CD4-positive, CD25-positive, alpha-beta regulatory T cell (primary cell): ENCODE results near the gene SNRNP35. TPM values are rescaled to one million over a fixed set of nuclear protein-coding genes. Genes with fewer than 3 reads are reported as not detected.

Source experiments
- polyA plus RNA-seq, 4 donors: library from polyadenylated mRNA; unstranded; fragments of 300-500 nt; fragmentation: Illumina TruSeq; gene quantifications; one replicate each; pipeline ENCODE4 v1.2.3, GENCODE V29; 2021
- total RNA-seq: library from RNA; stranded (reverse); gene quantifications from one replicate; pipeline ENCODE4 v1.2.3, GENCODE V29; 2022

The SNRNP35 gene
- total and polyA plus RNA-seq, 5 donors from 2014 or later: 43.5 to 54.4 (median 47.6) TPM

Other genes starting within 250 kb of the SNRNP35 start
- 83.5 TPM for gene MPHOSPH9, start 225.0 kb upstream of the SNRNP35 start, total RNA-seq
- 10 to 100 TPM; 30.9 to 50.6 (median 41.0) TPM for gene MPHOSPH9, start 225.0 kb upstream of the SNRNP35 start, polyA plus RNA-seq
- gene MTRFR, start 224.7 kb upstream of the SNRNP35 start, total RNA-seq: 31.0 TPM
- 10 to 100 TPM; 32.8 to 46.4 (median 44.2) TPM for gene MTRFR, start 224.7 kb upstream of the SNRNP35 start, polyA plus RNA-seq
- 9.2 TPM for gene CDK2AP1, start 186.3 kb upstream of the SNRNP35 start, total RNA-seq
- 1 to 10 TPM; 1.0 to 6.5 (median 3.2) TPM for gene CDK2AP1, start 186.3 kb upstream of the SNRNP35 start, polyA plus RNA-seq
- gene SBNO1, start 93.3 kb upstream of the SNRNP35 start, total RNA-seq: 36.4 TPM
- 10 to 100 TPM; 27.8 to 34.5 (median 29.6) TPM for gene SBNO1, start 93.3 kb upstream of the SNRNP35 start, polyA plus RNA-seq
- 34.9 TPM for gene KMT5A, start 74.0 kb upstream of the SNRNP35 start, total RNA-seq
- gene KMT5A, start 74.0 kb upstream of the SNRNP35 start, polyA plus RNA-seq: 1 to 10 TPM; 1.2 to 4.6 (median 1.7) TPM
- 14.7 TPM for gene RILPL2, start 21.5 kb upstream of the SNRNP35 start, total RNA-seq
- gene RILPL2, start 21.5 kb upstream of the SNRNP35 start, polyA plus RNA-seq: 10 to 100 TPM; 10.2 to 15.5 (median 10.9) TPM
- 6.6 TPM for gene RILPL1, start 75.6 kb downstream of the SNRNP35 start, total RNA-seq
- gene RILPL1, start 75.6 kb downstream of the SNRNP35 start, polyA plus RNA-seq: under 1 TPM; 0.13 to 0.49 (median 0.32) TPM
- gene TMED2, start 126.4 kb downstream of the SNRNP35 start, total RNA-seq: 77.4 TPM
- 100 to 1,000 TPM; 247 to 340 (median 298) TPM for gene TMED2, start 126.4 kb downstream of the SNRNP35 start, polyA plus RNA-seq
- gene DDX55, start 144.0 kb downstream of the SNRNP35 start, total RNA-seq: 25.1 TPM
- 10 to 100 TPM; 13.9 to 18.0 (median 15.1) TPM for gene DDX55, start 144.0 kb downstream of the SNRNP35 start, polyA plus RNA-seq
- gene EIF2B1, start 175.5 kb downstream of the SNRNP35 start, total RNA-seq: 53.8 TPM
- 10 to 100 TPM; 67.7 to 84.1 (median 72.0) TPM for gene EIF2B1, start 175.5 kb downstream of the SNRNP35 start, polyA plus RNA-seq
- gene GTF2H3, start 175.7 kb downstream of the SNRNP35 start, total RNA-seq: 15.3 TPM
- gene GTF2H3, start 175.7 kb downstream of the SNRNP35 start, polyA plus RNA-seq: 10 to 100 TPM; 19.6 to 32.6 (median 27.7) TPM
- 3.7 TPM for gene TCTN2, start 213.0 kb downstream of the SNRNP35 start, total RNA-seq
- gene TCTN2, start 213.0 kb downstream of the SNRNP35 start, polyA plus RNA-seq: 1 to 10 TPM in 2 of 4 donors, under 1 TPM in 2; 0.11 to 1.9 (median 1.2) TPM